Measurements from ENCODE around the gene BID. TPM values are rescaled to one million over a fixed set of nuclear protein-coding genes. Genes with fewer than 3 reads are reported as not detected.

Gene BID
- polyA plus RNA-seq, 1 donor from 2014 or later = 88.6 TPM

GRCh38 chr22:17700778-17701177 is 73.5 kb downstream of the BID start:
- Histone ChIP-seq H4K20me1 (ENCODE audit: insufficient read depth) (no peaks in the 10 kb centered on the region), H3K9me3 (ENCODE audit: low read length) (no peaks in the 10 kb centered on the region), H2AFZ (ENCODE audit: low read depth, low read length) (no peak overlapping the region), H3K36me3 (ENCODE audit: insufficient read depth, low read length) (no peaks in the 10 kb centered on the region), H3K27me3 (ENCODE audit: insufficient read depth, low read depth, low read length) (no peaks in the 10 kb centered on the region), H3F3A (ENCODE audit: insufficient read depth, low read length, poor library complexity, severe bottlenecking) (no peaks in the 10 kb centered on the region), H3K4me3 (ENCODE audit: low read length) (no peak overlapping the region), H3K9me2 (ENCODE audit: insufficient read depth, low read length) (no peaks in the 10 kb centered on the region), H3K79me2 (replicated peaks; ENCODE audit: insufficient read depth, low read length) (no peaks in the 10 kb centered on the region), H3K9ac (ENCODE audit: low read length) (no peak overlapping the region), H3K4me2 (ENCODE audit: low read length) (no peak overlapping the region), H3K27ac (ENCODE audit: low read length) (no peak overlapping the region)
- TF ChIP-seq MXI1 (conservative IDR thresholded peaks at IDR 0.05; ENCODE audit: poor library complexity, severe bottlenecking) (no peak), POLR2AphosphoS5 (IDR thresholded peaks at IDR 0.05) (no peak), EZH2 (IDR thresholded peaks at IDR 0.05; ENCODE audit: borderline replicate concordance, insufficient read depth, low read length, poor library complexity, severe bottlenecking) (no peak), EP300 (conservative IDR thresholded peaks at IDR 0.05; ENCODE audit: poor library complexity, severe bottlenecking) (no peak), SMC3 (conservative IDR thresholded peaks at IDR 0.05; ENCODE audit: poor library complexity) (no peak), REST (IDR thresholded peaks at IDR 0.05; ENCODE audit: borderline replicate concordance) (no peak), RAD21 (conservative IDR thresholded peaks at IDR 0.05) (no peak), TAF1 (IDR thresholded peaks at IDR 0.05; ENCODE audit: low read depth) (no peak)
- TF ChIP-seq, protein P1, sequence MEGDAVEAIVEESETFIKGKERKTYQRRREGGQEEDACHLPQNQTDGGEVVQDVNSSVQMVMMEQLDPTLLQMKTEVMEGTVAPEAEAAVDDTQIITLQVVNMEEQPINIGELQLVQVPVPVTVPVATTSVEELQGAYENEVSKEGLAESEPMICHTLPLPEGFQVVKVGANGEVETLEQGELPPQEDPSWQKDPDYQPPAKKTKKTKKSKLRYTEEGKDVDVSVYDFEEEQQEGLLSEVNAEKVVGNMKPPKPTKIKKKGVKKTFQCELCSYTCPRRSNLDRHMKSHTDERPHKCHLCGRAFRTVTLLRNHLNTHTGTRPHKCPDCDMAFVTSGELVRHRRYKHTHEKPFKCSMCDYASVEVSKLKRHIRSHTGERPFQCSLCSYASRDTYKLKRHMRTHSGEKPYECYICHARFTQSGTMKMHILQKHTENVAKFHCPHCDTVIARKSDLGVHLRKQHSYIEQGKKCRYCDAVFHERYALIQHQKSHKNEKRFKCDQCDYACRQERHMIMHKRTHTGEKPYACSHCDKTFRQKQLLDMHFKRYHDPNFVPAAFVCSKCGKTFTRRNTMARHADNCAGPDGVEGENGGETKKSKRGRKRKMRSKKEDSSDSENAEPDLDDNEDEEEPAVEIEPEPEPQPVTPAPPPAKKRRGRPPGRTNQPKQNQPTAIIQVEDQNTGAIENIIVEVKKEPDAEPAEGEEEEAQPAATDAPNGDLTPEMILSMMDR (IDR thresholded peaks at IDR 0.05; ENCODE audit: poor library complexity, severe bottlenecking) = no peak

DNA sequence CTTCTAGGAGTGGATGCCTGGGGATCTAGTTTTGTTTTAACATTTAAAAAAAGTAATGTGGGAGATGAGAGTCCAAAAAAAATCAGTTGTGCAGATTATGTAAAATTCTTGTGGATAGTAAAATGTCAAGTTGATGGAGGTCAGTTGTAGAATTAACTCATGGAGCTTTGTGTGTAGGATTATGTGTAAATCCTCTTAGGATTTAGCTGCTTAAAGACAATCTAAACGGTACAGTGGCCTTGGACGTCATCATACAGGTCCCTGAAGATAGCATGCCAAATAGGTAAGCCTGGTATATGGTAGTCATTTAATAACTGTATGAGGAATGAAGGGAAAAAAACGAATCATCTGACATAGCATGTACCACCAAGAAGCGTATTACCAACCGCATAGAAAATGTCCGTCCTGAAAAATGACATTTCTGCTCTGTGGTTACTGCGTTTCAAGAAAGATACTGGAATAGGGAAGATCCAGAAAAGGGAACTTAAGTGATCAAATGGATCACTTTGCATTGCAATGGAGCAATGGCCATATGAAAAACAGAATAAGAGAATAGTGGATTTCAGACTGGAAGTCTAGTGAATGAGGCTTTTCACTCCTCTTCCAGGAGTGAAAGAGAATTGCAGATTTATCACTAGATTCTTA is 74.5 kb downstream of the BID start:
- Histone ChIP-seq H3K4me2 (ENCODE audit: low read length) (no peak overlapping the region), H3F3A (ENCODE audit: insufficient read depth, low read length, poor library complexity, severe bottlenecking) (no peaks in the 10 kb centered on the region), H3K9me2 (ENCODE audit: insufficient read depth, low read length) (no peaks in the 10 kb centered on the region), H3K79me2 (replicated peaks; ENCODE audit: insufficient read depth, low read length) (no peaks in the 10 kb centered on the region), H3K27ac (ENCODE audit: low read length) (no peak overlapping the region), H3K4me3 (ENCODE audit: low read length) (no peak overlapping the region), H3K9ac (ENCODE audit: low read length) (no peak overlapping the region), H3K9me3 (ENCODE audit: low read length) (no peaks in the 10 kb centered on the region), H4K20me1 (ENCODE audit: insufficient read depth) (no peaks in the 10 kb centered on the region), H2AFZ (ENCODE audit: low read depth, low read length) (no peak overlapping the region), H3K27me3 (ENCODE audit: insufficient read depth, low read depth, low read length) (no peaks in the 10 kb centered on the region), H3K36me3 (ENCODE audit: insufficient read depth, low read length) (no peaks in the 10 kb centered on the region)
- no peak for TF ChIP-seq TAF1 (IDR thresholded peaks at IDR 0.05; ENCODE audit: low read depth)
- no peak for TF ChIP-seq RAD21 (conservative IDR thresholded peaks at IDR 0.05)
- TF ChIP-seq, protein P1 (IDR thresholded peaks at IDR 0.05; ENCODE audit: poor library complexity, severe bottlenecking) = no peak
- no peak for TF ChIP-seq POLR2AphosphoS5 (IDR thresholded peaks at IDR 0.05)
- TF ChIP-seq MXI1 (conservative IDR thresholded peaks at IDR 0.05; ENCODE audit: poor library complexity, severe bottlenecking) = no peak
- no peak for TF ChIP-seq REST (IDR thresholded peaks at IDR 0.05; ENCODE audit: borderline replicate concordance)
- no peak for TF ChIP-seq EP300 (conservative IDR thresholded peaks at IDR 0.05; ENCODE audit: poor library complexity, severe bottlenecking)
- TF ChIP-seq EZH2 (IDR thresholded peaks at IDR 0.05; ENCODE audit: borderline replicate concordance, insufficient read depth, low read length, poor library complexity, severe bottlenecking) = no peak
- no peak for TF ChIP-seq SMC3 (conservative IDR thresholded peaks at IDR 0.05; ENCODE audit: poor library complexity)

Measured in neural cell (in vitro differentiated cells).